GM08714 (cell line): Measurements from ENCODE around the gene BTBD9.

ENCODE experiments used
- H3K4me3 ChIP-seq: fragments of 200-500 bp; sonication (Bioruptor generic); 2 replicates; pipeline ENCODE4 v1.5.1; 2014; ENCODE audit warnings: mild to moderate bottlenecking, low read length, inconsistent platforms
- ZNF274 ChIP-seq: IDR thresholded peaks from 2 replicates; pipeline ENCODE4 v1.6.1; 2012; ENCODE audit warnings: mild to moderate bottlenecking, low read depth, low read length

The BTBD9 gene

DNA sequence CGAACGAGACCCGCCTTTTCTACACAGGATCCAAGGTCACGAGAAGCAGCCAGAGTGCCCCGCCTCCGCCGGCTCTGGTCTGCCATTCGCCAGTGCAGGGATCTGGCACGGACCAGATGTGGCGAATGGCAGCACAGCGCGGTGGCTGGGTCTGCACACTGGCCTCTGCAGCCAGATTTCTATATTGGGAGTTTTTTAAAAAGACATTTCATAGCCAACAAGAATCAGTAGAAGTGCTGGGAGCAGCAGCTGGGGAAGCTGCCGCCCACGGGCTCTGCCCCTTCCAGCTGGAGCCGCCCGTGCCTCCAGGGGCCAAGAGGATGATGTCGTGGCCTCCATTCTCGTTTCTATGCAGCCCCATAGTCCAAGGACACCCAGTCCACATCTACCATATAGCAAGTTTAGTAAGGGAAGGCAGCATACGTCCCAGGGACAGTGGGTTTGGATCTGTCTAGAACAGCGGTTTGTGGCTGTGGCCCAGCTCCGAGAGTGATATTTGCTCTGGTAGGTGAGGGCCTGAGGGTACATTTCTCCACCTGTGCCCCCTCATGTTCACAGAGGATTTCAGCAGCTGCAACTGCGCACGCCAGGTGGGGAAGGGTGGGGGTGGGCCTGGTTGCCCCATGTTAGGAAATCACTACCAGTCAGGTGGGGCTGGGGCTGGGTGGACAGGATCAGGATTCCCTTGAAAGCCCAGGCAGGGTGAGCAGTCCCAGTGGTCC, 486.5 kb downstream of the BTBD9 start:
- H3K4me3 ChIP-seq, result no peak overlapping the region
- no peak for TF ChIP-seq ZNF274

DNA sequence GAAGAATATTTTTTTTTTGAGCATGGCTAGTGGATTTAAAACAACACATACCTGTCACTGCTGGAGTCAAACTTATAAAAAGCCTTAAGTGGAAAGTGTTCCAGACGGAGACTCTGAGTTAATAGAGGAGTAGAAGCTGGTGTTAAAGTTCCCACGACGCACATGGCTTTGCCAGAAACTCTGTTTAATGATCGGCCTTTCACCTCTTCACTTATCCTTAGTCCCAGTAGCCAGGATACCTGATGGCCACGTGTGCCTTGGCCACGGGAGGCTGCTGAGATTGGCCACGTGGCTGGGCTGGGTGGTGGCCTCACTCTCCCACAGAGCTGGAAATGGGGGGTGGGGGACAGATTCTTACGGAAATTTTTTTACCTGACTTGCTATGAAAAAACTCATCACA, 487.1 kb downstream of the BTBD9 start:
- no peak overlapping the region for H3K4me3 ChIP-seq
- no peak for TF ChIP-seq ZNF274

- TF ChIP-seq ZNF274, result no peak
- H3K4me3 ChIP-seq, result no peak overlapping the region
Observed at GRCh38 chr6:38151580-38152500, 487.9 kb downstream of the BTBD9 start.

- no peak for TF ChIP-seq ZNF274
- no peak overlapping the region for H3K4me3 ChIP-seq
Observed at GRCh38 chr6:38150681-38151296, 488.9 kb downstream of the BTBD9 start.

GRCh38 chr6:38150021-38150420, 489.7 kb downstream of the BTBD9 start:
- TF ChIP-seq ZNF274, result no peak
- H3K4me3 ChIP-seq, result no peak overlapping the region

DNA sequence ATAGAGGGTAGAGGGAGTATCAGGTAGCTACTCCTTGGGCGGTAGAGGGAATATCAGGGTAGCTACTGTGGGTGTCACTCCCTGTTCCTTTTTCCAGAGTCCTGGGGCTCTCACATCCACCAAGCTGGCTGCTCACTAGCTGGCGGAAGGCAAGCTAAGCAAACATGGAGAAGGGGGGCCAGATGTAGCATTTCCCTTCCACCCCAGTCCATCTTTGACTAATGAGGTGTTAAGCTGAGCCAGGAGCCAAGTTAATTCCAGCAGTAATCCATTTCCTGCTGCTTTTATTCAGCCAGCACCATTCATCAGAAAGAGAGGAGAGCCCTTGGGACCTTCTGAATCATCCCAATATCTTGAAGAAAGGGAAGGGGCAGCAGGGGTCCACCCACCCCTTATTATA, 490.2 kb downstream of the BTBD9 start:
- TF ChIP-seq ZNF274, result no peak
- no peak overlapping the region for H3K4me3 ChIP-seq

- no peak overlapping the region for H3K4me3 ChIP-seq
- TF ChIP-seq ZNF274, result no peak
Observed at GRCh38 chr6:38148606-38149005, 491.1 kb downstream of the BTBD9 start.

DNA sequence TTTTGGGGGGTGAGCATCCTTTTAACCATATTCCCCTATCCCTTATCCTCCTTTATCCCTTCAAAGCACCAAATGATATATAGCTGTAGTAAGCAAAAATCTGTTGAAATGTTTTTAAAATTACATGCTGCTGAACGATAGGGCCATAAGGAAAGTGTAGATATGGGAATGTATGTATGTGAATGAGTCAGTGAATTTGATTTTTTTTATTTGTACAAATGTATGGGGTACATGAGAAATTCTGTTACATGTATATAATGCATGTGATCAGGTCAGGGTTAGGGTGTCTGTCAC, 493.0 kb downstream of the BTBD9 start:
- no peak overlapping the region for H3K4me3 ChIP-seq
- TF ChIP-seq ZNF274, result no peak

DNA sequence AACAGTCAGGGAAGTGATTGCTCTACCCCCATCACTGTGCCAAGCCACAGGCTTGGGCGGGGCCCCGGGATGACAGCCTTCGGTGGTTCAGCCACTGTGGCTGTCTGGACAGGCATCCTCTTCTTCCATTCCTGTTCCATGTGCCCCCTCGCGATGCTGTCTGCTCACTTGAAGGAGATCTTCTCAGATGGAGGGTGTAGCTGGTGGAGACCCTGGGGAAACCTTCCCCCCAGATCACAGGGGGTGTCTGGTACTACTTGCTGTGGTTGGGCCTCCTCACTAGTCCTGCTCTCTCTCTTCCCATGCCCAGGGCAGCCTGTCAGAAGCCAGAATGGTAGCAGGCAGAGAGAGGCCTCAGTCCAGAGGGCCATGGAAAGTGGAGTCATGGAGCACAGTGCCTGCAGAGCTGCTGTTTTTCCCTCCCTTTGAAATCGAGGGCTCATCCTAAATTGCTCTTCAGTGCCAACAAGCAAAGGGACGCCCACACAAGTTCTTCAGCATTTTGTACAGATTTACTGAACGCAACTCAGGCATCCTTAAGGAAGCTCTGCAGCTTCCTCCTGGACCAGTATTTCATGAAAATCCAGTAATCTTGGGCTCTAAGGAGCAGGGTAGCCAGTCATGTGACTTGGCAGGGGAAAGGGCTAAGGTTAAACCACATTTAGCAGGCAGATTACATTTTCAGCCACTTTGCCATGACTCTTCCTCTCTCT, 493.6 kb downstream of the BTBD9 start:
- no peak for TF ChIP-seq ZNF274
- no peak overlapping the region for H3K4me3 ChIP-seq

DNA sequence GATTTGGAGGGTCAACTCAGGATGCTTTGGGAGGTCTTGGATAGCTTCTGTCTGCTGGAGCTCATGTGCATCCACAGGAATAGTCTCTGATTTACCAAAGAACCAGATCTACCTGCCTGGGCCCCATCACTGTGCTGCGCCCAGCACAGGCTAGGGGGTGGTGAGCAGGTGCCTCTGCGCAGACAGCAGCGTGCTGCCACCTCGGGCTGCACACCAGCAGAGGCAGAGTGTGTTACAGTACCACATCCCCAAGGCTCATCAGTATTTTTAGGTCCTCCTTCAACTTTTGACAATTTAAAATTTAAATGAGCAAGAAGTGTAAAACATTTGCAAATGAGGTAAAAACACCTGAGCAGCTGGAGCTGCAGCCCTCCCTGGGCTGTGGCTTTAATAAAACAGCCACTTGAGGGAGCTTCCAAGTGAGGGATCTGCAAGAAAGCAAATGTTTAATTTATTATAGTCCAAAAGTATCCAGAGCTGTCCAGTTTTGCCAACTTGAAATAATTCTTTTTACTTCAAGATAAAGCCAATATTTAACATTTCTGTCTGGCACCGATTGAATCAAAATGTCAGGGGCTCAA, 495.3 kb downstream of the BTBD9 start:
- TF ChIP-seq ZNF274, result no peak
- H3K4me3 ChIP-seq, result no peak overlapping the region

DNA sequence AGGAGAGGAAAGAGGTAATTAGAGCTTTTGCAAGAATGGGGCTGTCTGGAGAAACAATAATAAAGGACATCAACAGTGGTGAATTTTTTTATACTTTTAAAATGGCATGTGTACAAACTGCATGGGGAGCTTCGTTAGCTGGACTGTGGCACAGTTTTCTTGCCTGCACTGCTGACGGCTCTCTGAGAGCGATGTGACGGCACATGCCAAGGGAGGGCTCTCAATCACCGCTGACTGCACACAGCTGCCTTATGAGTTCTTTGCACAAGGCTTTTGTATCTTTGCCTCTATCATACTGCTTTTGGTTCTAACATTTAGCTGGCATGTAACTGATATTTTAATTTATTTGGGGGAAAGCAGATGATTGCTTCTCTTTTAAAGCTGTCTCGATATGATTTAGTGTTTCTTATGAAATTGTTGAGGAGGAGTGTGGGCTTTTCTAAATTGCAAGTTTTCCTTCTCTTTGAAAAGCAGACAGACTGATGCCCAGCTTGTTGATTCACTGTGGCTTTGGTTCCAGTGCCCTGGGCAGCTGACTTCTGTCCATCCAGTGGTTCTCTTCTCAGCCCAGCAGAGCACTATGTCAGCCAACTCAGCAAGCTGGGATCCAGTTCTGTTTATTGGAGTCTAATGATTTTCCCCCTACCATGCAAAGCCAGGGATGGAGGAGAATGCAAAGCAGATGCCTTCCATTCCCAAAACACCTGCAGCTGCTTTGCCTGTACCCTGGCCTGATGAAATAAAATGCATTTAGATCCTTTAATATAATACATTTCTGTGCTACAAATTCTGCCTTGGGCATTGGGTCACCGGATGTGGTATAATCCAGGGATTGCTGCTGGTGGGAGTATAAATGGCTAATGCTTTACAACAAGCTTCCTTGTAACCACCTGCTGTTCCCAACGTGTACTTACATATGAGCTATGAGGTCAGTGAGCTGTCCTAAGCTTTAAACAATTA, 496.3 kb downstream of the BTBD9 start:
- TF ChIP-seq ZNF274, result no peak
- H3K4me3 ChIP-seq, result no peak overlapping the region

DNA sequence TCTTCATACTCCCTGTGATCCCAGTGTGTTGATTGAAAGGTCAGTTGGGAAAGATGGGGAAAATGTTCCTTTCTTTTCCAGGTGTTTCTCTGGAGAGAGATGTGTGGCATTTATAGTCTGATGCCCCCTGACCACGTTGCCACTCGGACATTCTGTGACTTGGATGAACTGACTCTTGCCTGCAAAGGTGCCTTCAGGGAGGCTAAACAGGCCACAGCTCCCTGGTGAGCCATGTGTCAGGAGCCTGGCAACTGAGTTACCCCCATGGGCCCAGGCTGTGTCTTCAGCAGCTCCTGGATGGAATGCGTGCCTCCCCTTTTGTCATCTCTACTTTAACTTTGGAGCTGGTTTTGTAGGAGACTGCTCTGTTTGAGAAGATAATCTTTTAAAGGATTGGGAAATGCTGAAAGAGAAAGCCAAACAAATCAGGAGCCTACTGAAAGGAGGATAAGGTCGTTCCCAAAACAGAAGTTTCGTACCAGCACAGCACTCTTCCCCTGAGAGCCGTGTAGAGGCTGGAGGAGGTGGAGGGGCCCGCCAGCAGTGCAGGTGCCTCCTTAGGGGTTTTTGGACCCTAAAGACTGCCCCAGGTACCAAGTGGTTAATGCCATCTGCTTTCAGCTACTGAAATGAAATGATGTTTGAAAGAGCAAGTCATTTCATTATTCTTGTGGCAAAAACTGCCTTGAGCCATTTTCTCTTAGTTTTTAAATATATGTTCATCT, 497.4 kb downstream of the BTBD9 start:
- no peak for TF ChIP-seq ZNF274
- H3K4me3 ChIP-seq, result no peak overlapping the region
